Naive thymus-derived CD4-positive, alpha-beta T cell (primary cell): ENCODE measurements around the gene BCAP29. TPM values are rescaled to one million over a fixed set of nuclear protein-coding genes. Genes with fewer than 3 reads are reported as not detected.

Experiments
- ATAC-seq: fragments of 150-1000 bp; cut with Tn5 transposase; 2 replicates; pipeline ENCODE4 v1.10.0; 2021; ENCODE audit warnings: mild to moderate bottlenecking, moderate library complexity
- CTCF ChIA-PET: fragments of 350-600 bp; sonication (Branson Sonifier 250); formaldehyde crosslinking; loops from one replicate; lab custom pipeline; 2021; ENCODE audit warnings: antibody characterized with exemption; lab: Charles Lee
- POLR2A ChIA-PET: fragments of 350-600 bp; sonication (Branson Sonifier 250); formaldehyde crosslinking; loops from one replicate; lab custom pipeline; 2021; ENCODE audit warnings: antibody characterized with exemption, inconsistent platforms; lab: Charles Lee
- DNase-seq, 9 donors: peaks; one replicate each; pipeline versions ENCODE4 v3.0.0 to v3.0.0-alpha.2; 2020 to 2022; ENCODE audit warnings: mixed read lengths in 1 of 9
- H3K27ac ChIP-seq: one replicate; pipeline ENCODE4 v1.7.0; 2013; ENCODE audit warnings: mild to moderate bottlenecking, low read depth, low read length, moderate library complexity
- H3K27me3 ChIP-seq, 2 donors: one replicate each; pipeline ENCODE4 v1.7.0; 2013; ENCODE audit warnings: low read length in 2 of 2, mild to moderate bottlenecking in 2 of 2, moderate library complexity in 2 of 2; ENCODE audit not compliant: control insufficient read depth in 2 of 2, insufficient read depth in 2 of 2
- H3K36me3 ChIP-seq, 3 experiments: 1 replicate in 2 of 3; 2 replicates in 1 of 3; pipeline ENCODE4 v1.7.0; 2013; ENCODE audit warnings: low read length in 3 of 3, mild to moderate bottlenecking in 3 of 3, moderate library complexity in 1 of 3; ENCODE audit not compliant: insufficient read depth in 3 of 3, control insufficient read depth in 2 of 3
- H3K4me1 ChIP-seq, 2 donors: one replicate each; pipeline ENCODE4 v1.7.0; 2013; ENCODE audit warnings: low read length in 2 of 2, mild to moderate bottlenecking in 2 of 2, moderate library complexity in 1 of 2; ENCODE audit not compliant: control insufficient read depth in 2 of 2, insufficient read depth in 2 of 2
- H3K4me3 ChIP-seq: 2 replicates; pipeline ENCODE4 v1.7.0; 2013; ENCODE audit warnings: mild to moderate bottlenecking, low read length
- H3K9me3 ChIP-seq, 3 experiments: 1 replicate in 2 of 3; 2 replicates in 1 of 3; pipeline ENCODE4 v1.7.0; 2013; ENCODE audit warnings: low read length in 3 of 3; ENCODE audit not compliant: control insufficient read depth in 2 of 3
- H3K27ac Mint-ChIP-seq, 9 donors: one replicate each; pipeline ENCODE4 v1.8.0; 2020 to 2022; ENCODE audit warnings: mixed read lengths in 9 of 9, mild to moderate bottlenecking in 8 of 9, moderate library complexity in 5 of 9, inconsistent platforms in 2 of 9
- H3K27me3 Mint-ChIP-seq, 5 donors: one replicate each; pipeline ENCODE4 v1.8.0; 2021 to 2022; ENCODE audit warnings: mixed read lengths in 5 of 5, mild to moderate bottlenecking in 1 of 5
- H3K36me3 Mint-ChIP-seq, 5 donors: one replicate each; pipeline ENCODE4 v1.8.0; 2020 to 2022; ENCODE audit warnings: mixed read lengths in 5 of 5, mild to moderate bottlenecking in 3 of 5, inconsistent platforms in 1 of 5
- H3K4me1 Mint-ChIP-seq, 7 donors: one replicate each; pipeline ENCODE4 v1.8.0; 2020 to 2022; ENCODE audit warnings: mixed read lengths in 7 of 7, mild to moderate bottlenecking in 3 of 7, inconsistent platforms in 1 of 7
- H3K4me3 Mint-ChIP-seq, 10 donors: one replicate each; pipeline ENCODE4 v1.8.0; 2020 to 2022; ENCODE audit warnings: mild to moderate bottlenecking in 10 of 10, mixed read lengths in 10 of 10, moderate library complexity in 6 of 10, inconsistent platforms in 2 of 10
- H3K9me3 Mint-ChIP-seq, 11 donors: one replicate each; pipeline ENCODE4 v1.8.0; 2020 to 2022; ENCODE audit warnings: mixed read lengths in 11 of 11, mild to moderate bottlenecking in 4 of 11, inconsistent platforms in 1 of 11, moderate library complexity in 1 of 11
- intact Hi-C, 2 donors: fragments of 100-400 bp; cut with micrococcal nuclease; formaldehyde crosslinking; loops; one replicate each; pipeline ENCODE4 v1.15.1; 2023
- polyA plus RNA-seq, 2 donors: library from polyadenylated mRNA; unstranded; fragments of 300-500 nt; fragmentation: Illumina TruSeq; gene quantifications; one replicate each; pipeline ENCODE4 v1.2.3, GENCODE V29; 2021
- total RNA-seq, 6 experiments: library from RNA in 5 of 6; stranded (reverse) in 5 of 6; gene quantifications; 1 replicate in 5 of 6; 2 replicates in 1 of 6; pipeline ENCODE4 v1.2.3 and lab custom pipeline; 2021 to 2026

The BCAP29 gene
- total and polyA plus RNA-seq, 7 experiments from 2014 or later, result 10.5 to 38.7 (median 24.4) TPM

DNA sequence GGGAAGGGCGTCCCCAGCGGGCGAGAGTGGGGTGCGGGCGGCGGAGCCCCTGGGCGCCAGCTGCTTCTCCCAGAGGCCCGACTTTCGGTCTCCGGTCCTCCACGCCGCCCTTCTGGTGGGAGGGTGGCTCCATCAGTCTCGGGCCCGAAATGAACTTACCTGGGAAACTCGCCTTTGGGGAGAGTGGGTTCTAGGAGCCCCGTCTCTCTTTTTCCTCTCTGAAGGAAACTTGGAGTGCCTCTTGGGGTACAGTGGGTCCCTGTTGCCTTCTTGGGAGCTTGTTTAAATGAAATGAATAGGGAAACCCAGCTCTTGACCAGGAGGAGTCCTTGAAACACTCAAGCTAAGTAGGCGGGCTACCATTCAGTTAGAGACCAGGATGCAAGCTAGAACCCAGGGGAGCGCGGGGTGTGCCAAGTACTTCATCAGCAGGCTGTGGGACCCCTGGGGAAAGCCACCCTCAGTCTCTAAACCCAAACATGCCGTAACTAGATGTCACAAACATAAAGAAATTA lies 81.9 kb downstream of the BCAP29 start:
- ATAC-seq (no peak), DNase-seq (no peak)
- Mint-ChIP-seq H3K4me1 (peaks cover 12 to 41% (median 21%) of the 10 kb centered on the region in 7 donors), H3K9me3 (peaks cover 0 to 1% (median 0%) of the 10 kb centered on the region in 11 donors), H3K27ac (peak overlapping the region in 1 of 9 donors; percentile 38), H3K36me3 (peaks cover 0 to 4% (median 0%) of the 10 kb centered on the region in 5 donors), H3K4me3 (peak overlapping the region in 9 of 10 donors; percentile 8 to 96 (median 86)), H3K27me3 (peaks cover 0 to 64% (median 49%) of the 10 kb centered on the region in 5 donors)
- peaks cover 3 to 19% of the 10 kb centered on the region in 2 donors for H3K27me3 ChIP-seq
- no peaks in the 10 kb centered on the region for H3K9me3 ChIP-seq
- H3K36me3 ChIP-seq, result no peaks in the 10 kb centered on the region
- ChIA-PET CTCF (no interaction called here), POLR2A (no interaction called here)
- no peak overlapping the region for H3K27ac ChIP-seq
- intact Hi-C loops, result loop anchor here in 1 of 2 donors (2.0 to 10.0 kb wide), 3 partner anchors 63 to 797 kb away; partner anchors contain the start of gene PIK3CG
- peaks cover 0 to 2% of the 10 kb centered on the region in 2 donors for H3K4me1 ChIP-seq
- H3K4me3 ChIP-seq, result peak overlapping the region; percentile 30

DNA sequence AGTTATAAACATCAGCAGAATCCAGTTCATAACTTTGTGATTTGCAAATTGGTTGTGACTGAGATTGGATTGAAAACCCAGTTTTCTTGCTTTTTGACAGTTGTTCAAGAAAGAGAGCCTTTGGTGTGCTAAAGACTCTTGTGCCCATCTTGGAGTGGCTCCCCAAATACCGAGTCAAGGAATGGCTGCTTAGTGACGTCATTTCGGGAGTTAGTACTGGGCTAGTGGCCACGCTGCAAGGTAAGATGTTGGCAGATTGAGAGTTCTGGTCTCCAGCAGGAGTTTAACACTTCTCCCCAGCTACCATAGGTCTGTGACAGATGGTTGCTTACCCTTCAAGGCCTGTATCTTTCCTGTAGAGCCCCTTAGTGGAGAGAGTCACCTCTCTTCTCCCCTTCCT lies 83.2 kb downstream of the BCAP29 start:
- Histone ChIP-seq H3K9me3 (no peaks in the 10 kb centered on the region), H3K4me1 (peaks cover 0 to 2% of the 10 kb centered on the region in 2 donors), H3K36me3 (no peaks in the 10 kb centered on the region), H3K4me3 (no peak overlapping the region), H3K27ac (no peak overlapping the region), H3K27me3 (peaks cover 3 to 19% of the 10 kb centered on the region in 2 donors)
- CTCF ChIA-PET, result no interaction called here
- peaks cover 0 to 4% (median 0%) of the 10 kb centered on the region in 5 donors for H3K36me3 Mint-ChIP-seq
- POLR2A ChIA-PET, result no interaction called here
- H3K27ac Mint-ChIP-seq, result no peak overlapping the region
- no peak for ATAC-seq
- H3K4me3 Mint-ChIP-seq, result no peak overlapping the region
- peaks cover 12 to 38% (median 21%) of the 10 kb centered on the region in 7 donors for H3K4me1 Mint-ChIP-seq
- H3K9me3 Mint-ChIP-seq, result peaks cover 0 to 1% (median 0%) of the 10 kb centered on the region in 11 donors
- intact Hi-C loops, result loop anchor here in 1 of 2 donors (5.0 to 10.0 kb wide), 2 partner anchors 201 to 798 kb away; partner anchors contain the start of gene PIK3CG
- peaks cover 0 to 52% (median 48%) of the 10 kb centered on the region in 5 donors for H3K27me3 Mint-ChIP-seq
- DNase-seq, result no peak

- Histone ChIP-seq H3K27me3 (peaks cover 2 to 10% of the 10 kb centered on the region in 2 donors), H3K4me3 (no peak overlapping the region), H3K9me3 (no peaks in the 10 kb centered on the region), H3K4me1 (no peaks in the 10 kb centered on the region), H3K27ac (no peak overlapping the region), H3K36me3 (no peaks in the 10 kb centered on the region)
- peaks cover 0 to 33% (median 24%) of the 10 kb centered on the region in 5 donors for H3K27me3 Mint-ChIP-seq
- ChIA-PET CTCF (no interaction called here), POLR2A (no interaction called here)
- ATAC-seq (no peak), DNase-seq (no peak)
- H3K4me1 Mint-ChIP-seq, result peaks cover 0 to 13% (median 5%) of the 10 kb centered on the region in 7 donors
- peaks cover 0 to 2% (median 0%) of the 10 kb centered on the region in 5 donors for H3K36me3 Mint-ChIP-seq
- no peak overlapping the region for H3K4me3 Mint-ChIP-seq
- H3K27ac Mint-ChIP-seq, result no peak overlapping the region
- intact Hi-C loops, result loop anchor here in 1 of 2 donors (10.0 kb wide), 1 partner anchor 802 kb away; the partner anchor contains the start of gene PIK3CG
- peaks cover 0 to 1% (median 0%) of the 10 kb centered on the region in 11 donors for H3K9me3 Mint-ChIP-seq
Observed at GRCh38 chr7:107666790-107667189, 86.7 kb downstream of the BCAP29 start.

GRCh38 chr7:107667341-107667740 lies 87.3 kb downstream of the BCAP29 start:
- POLR2A ChIA-PET, result no interaction called here
- H3K27me3 ChIP-seq, result peaks cover 0 to 5% of the 10 kb centered on the region in 2 donors
- ATAC-seq, result no peak
- CTCF ChIA-PET, result no interaction called here
- Mint-ChIP-seq H3K27me3 (peaks cover 0 to 27% (median 18%) of the 10 kb centered on the region in 5 donors), H3K27ac (no peak overlapping the region), H3K36me3 (peaks cover 0 to 2% (median 0%) of the 10 kb centered on the region in 5 donors), H3K4me3 (no peak overlapping the region), H3K9me3 (no peaks in the 10 kb centered on the region), H3K4me1 (peaks cover 0 to 7% (median 3%) of the 10 kb centered on the region in 7 donors)
- DNase-seq, result no peak
- no peaks in the 10 kb centered on the region for H3K9me3 ChIP-seq
- H3K27ac ChIP-seq, result no peak overlapping the region
- no peaks in the 10 kb centered on the region for H3K4me1 ChIP-seq
- intact Hi-C loops, result loop anchor here in 1 of 2 donors (10.0 kb wide), 1 partner anchor 803 kb away; the partner anchor contains the start of gene PIK3CG
- no peak overlapping the region for H3K4me3 ChIP-seq
- no peaks in the 10 kb centered on the region for H3K36me3 ChIP-seq

DNA sequence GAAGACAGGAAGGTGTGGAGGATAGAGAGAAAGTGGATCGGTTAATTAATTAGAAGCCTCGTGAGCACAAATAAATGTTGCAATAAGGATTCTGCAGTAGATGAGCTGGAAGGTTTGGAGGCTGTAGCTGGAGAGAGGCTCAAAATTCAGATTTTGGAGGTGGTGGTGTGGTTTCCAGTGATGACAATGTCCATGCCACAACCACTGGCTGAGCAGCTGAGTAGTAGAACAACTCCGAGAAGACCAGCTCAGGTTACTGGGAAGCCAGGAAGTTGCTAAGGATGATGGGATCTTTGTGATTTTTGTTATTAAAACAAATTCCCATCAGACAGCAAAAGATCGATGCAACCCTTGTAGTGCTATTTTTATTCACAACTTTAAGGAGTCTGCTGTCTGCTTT lies 88.2 kb downstream of the BCAP29 start:
- ChIA-PET POLR2A (no interaction called here), CTCF (no interaction called here)
- H3K4me1 Mint-ChIP-seq, result peaks cover 0 to 6% (median 0%) of the 10 kb centered on the region in 7 donors
- H3K36me3 ChIP-seq, result no peaks in the 10 kb centered on the region
- DNase-seq (no peak), ATAC-seq (no peak)
- H3K27me3 ChIP-seq, result peaks cover 0 to 2% of the 10 kb centered on the region in 2 donors
- H3K27ac ChIP-seq, result no peak overlapping the region
- H3K9me3 Mint-ChIP-seq, result no peaks in the 10 kb centered on the region
- H3K9me3 ChIP-seq, result no peaks in the 10 kb centered on the region
- intact Hi-C loops, result loop anchor here in 1 of 2 donors (10.0 kb wide), 1 partner anchor 803 kb away; the partner anchor contains the start of gene PIK3CG
- peaks cover 0 to 2% (median 0%) of the 10 kb centered on the region in 5 donors for H3K36me3 Mint-ChIP-seq
- no peak overlapping the region for H3K4me3 ChIP-seq
- H3K4me3 Mint-ChIP-seq, result no peak overlapping the region
- peaks cover 0 to 27% (median 17%) of the 10 kb centered on the region in 5 donors for H3K27me3 Mint-ChIP-seq
- no peak overlapping the region for H3K27ac Mint-ChIP-seq
- no peaks in the 10 kb centered on the region for H3K4me1 ChIP-seq

Other genes starting within 250 kb of the BCAP29 start
- not detected for gene GPR22, start 110.2 kb upstream of the BCAP29 start, total RNA-seq
- under 1 TPM; 0.17 to 0.20 TPM for gene GPR22, start 110.2 kb upstream of the BCAP29 start, polyA plus RNA-seq
- gene COG5, start 16.3 kb upstream of the BCAP29 start, total RNA-seq, result 10 to 100 TPM; 38.3 to 77.0 (median 60.7) TPM
- gene COG5, start 16.3 kb upstream of the BCAP29 start, polyA plus RNA-seq, result 10 to 100 TPM; 24.7 to 39.6 TPM
- 10 to 100 TPM; 10.0 to 14.1 (median 11.2) TPM for gene DUS4L, start 16.3 kb upstream of the BCAP29 start, total RNA-seq
- gene DUS4L, start 16.3 kb upstream of the BCAP29 start, polyA plus RNA-seq, result 1 to 10 TPM; 7.5 to 7.9 TPM
- gene SLC26A4, start 80.6 kb downstream of the BCAP29 start, total RNA-seq, result 1 to 10 TPM in 1 of 5 experiments, under 1 TPM in 2, not detected in 2; 0.24 to 7.3 (median 0.27) TPM
- not detected for gene SLC26A4, start 80.6 kb downstream of the BCAP29 start, polyA plus RNA-seq
- 10 to 100 TPM; 41.5 to 54.4 (median 51.1) TPM for gene CBLL1, start 163.9 kb downstream of the BCAP29 start, total RNA-seq
- gene CBLL1, start 163.9 kb downstream of the BCAP29 start, polyA plus RNA-seq, result 10 to 100 TPM; 63.3 to 73.5 TPM
- not detected for gene SLC26A3, start 223.0 kb downstream of the BCAP29 start, total RNA-seq
- not detected for gene SLC26A3, start 223.0 kb downstream of the BCAP29 start, polyA plus RNA-seq